Cardiac fibroblast (primary cell): ENCODE data around the gene BMP7.

ENCODE experiments used
- DNase-seq, 2 donors: peaks; one replicate each; pipeline versions ENCODE4 v3.0.0 to v3.0.0-alpha.2; 2010; ENCODE audit warnings: low read depth in 2 of 2
- H3K4me3 ChIP-seq, 2 donors: replicated peaks in 1 of 2; 1 replicate in 1 of 2; 2 replicates in 1 of 2; pipeline ENCODE4 v1.5.1; 2011; ENCODE audit warnings: low read depth in 2 of 2, low read length in 2 of 2, mild to moderate bottlenecking in 2 of 2, moderate library complexity in 1 of 2
- TF ChIP-seq, protein P1 (sequence below): IDR thresholded peaks from one replicate; pipeline ENCODE4 v1.5.1; 2011; ENCODE audit warnings: low read depth, mild to moderate bottlenecking, low read length, inconsistent platforms

The BMP7 gene

DNA sequence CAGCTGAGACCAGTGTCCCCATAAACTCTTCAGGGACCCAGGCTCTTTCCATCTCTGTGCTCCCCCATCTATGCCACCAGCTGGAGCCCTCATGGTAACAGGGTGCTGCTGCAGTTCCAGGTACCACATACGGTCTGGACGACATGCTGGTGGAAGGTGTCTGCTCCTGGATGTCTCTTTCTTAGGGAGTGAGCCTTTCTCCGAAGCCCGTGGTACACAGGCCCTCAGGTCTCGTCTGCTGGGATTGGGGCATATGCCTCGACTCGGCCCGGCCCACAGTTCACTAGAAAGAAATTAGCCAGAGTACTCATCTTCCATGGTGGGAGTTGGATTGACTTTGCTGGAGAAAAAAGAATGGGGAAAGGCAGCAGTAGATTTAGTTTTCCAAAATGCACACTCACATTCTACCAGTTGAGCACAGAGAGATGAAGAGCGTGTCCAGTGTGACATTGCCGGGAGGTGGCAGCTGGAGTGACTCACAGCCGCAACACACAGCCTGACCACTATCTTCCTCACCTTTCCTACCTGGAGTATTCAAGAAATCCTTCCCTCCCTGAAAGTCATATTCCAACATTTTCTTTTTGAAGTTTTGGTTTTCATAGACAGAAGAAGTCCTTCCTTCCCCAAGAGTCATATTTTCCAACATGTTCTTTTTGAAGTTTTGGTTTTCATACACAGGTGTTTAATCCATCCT is 44.5 kb upstream of the BMP7 start:
- no peak overlapping the region for H3K4me3 ChIP-seq
- DNase-seq: no peak
- TF ChIP-seq, protein P1, sequence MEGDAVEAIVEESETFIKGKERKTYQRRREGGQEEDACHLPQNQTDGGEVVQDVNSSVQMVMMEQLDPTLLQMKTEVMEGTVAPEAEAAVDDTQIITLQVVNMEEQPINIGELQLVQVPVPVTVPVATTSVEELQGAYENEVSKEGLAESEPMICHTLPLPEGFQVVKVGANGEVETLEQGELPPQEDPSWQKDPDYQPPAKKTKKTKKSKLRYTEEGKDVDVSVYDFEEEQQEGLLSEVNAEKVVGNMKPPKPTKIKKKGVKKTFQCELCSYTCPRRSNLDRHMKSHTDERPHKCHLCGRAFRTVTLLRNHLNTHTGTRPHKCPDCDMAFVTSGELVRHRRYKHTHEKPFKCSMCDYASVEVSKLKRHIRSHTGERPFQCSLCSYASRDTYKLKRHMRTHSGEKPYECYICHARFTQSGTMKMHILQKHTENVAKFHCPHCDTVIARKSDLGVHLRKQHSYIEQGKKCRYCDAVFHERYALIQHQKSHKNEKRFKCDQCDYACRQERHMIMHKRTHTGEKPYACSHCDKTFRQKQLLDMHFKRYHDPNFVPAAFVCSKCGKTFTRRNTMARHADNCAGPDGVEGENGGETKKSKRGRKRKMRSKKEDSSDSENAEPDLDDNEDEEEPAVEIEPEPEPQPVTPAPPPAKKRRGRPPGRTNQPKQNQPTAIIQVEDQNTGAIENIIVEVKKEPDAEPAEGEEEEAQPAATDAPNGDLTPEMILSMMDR: no peak

- H3K4me3 ChIP-seq: no peak overlapping the region
- TF ChIP-seq, protein P1: no peak
- no peak for DNase-seq
Observed at GRCh38 chr20:57309544-57310115, 43.2 kb upstream of the BMP7 start.

DNA sequence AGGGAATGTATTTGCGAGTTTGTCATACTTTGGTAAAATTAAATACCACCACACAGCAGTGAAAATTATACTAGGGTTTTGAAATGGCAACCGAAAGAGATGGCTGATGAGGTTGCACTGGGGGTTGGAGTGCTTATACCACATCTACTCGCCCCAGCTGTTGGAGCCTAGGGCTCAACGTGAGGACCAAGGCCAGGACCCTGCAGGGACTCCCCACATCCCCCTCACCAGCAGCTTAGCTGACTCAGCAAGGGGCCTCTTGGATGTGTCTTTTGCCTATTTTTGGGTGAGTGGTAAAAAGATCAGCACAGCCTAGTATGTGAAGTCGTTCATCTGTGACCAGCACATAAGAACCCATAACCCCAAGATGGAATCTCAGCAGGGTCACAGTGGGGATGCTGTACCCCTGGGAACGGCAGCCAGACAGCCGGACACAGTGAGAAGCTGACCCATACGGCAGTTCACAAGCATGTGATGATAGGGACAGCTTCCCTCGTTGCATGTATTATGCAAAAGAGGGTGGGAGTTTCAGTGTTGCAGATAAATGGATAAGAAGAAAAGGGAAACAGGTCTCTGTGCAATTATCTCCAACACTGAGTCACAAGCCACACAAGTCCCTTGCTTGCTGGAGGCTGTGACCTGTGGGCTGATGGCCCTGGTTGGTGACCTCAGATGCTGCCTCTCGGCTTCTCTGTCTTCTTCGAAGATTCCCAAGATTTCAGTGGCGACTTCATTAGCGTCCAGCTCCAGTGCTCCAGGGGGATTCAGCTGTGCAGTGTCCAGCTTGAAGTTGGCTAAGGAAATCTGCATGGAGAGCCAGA is 42.2 kb upstream of the BMP7 start:
- TF ChIP-seq, protein P1: no peak
- DNase-seq: no peak
- H3K4me3 ChIP-seq: no peak overlapping the region

GRCh38 chr20:57306747-57307146 is 40.3 kb upstream of the BMP7 start:
- no peak overlapping the region for H3K4me3 ChIP-seq
- DNase-seq: no peak
- TF ChIP-seq, protein P1: no peak

DNA sequence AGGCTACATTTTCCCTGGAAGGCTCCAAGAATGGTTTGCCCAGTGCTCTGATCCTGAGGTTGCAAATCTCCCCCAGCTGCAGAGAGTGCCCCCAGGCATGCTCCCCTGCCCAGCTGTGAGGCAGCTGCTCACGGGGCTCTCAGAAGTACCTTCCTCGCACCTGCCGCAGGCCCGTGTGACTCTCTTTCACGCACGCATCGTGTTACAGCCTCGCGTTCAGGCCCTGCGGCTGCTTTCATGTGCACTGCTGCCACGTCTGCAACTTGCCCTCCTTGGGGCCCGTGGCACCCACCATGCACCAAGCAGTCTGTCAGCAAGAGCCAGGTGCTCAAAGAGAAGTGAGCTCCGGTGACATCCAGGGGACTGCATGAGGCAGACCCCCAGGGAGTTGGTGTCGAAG is 34.6 kb upstream of the BMP7 start:
- DNase-seq: no peak
- no peak overlapping the region for H3K4me3 ChIP-seq

DNA sequence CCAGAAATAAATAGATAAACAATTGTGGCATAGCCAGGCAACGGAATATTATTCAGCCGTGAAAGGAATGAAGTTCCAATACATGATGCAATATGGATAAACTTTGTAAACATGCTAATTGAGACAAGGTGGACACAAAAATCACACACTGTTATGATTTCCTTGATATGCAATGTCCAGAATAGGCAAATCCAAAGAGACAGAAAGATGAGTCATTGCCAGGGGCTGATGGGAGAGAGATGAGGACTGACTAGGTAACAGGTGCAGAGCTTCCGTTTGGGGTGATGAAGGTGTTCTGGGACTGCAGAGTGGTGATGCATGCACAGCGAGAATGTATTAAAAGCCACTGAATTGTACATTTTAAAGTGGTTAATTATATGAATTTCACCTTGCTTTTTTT is 32.0 kb upstream of the BMP7 start:
- H3K4me3 ChIP-seq: no peak overlapping the region
- DNase-seq: no peak
- TF ChIP-seq, protein P1: no peak

More for the DNA sequence above, 34.6 kb upstream of the BMP7 start:
- TF ChIP-seq, protein P1: no peak
